ENCODE data around the gene TYROBP.
"Not testable (repeated sequence)": the region's sequence is repeated elsewhere in the genome, so short reads cannot be mapped to it uniquely, and the experiment has no call there.

The TYROBP gene

DNA sequence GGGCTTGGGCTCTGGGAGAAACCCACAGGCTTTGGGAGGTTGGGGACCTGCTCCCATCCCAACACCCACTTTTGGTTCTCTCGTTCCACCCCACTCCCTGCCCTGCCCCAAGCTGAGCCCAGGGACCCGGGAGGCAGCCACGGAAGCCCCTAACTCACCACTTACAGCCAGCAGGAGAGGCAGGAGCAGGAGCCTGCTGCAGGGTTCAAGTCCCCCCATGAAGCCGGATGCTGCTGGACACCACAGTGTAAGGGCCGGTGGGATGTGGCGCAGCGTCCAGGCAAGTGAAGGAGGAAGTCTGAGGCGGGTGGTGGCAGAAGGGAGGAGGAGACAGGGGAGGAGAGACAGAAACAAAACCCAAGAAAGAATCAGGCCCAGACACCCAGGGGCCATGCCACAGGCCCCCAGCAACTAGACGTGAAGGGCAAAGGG lies at the start of gene TYROBP:
Gene TYROBP (minus strand): TSS at position 286 of the 432 bp plus-strand sequence. CDS start 67 bp downstream, at position 219.
- FAIRE-seq, result no peak
- no peak for TF ChIP-seq POLR2A (IDR thresholded peaks at IDR 0.05; ENCODE audit: low read depth, low read length)
- DNase-seq (ENCODE audit: insufficient read length, low spot score), result no peak

DNA sequence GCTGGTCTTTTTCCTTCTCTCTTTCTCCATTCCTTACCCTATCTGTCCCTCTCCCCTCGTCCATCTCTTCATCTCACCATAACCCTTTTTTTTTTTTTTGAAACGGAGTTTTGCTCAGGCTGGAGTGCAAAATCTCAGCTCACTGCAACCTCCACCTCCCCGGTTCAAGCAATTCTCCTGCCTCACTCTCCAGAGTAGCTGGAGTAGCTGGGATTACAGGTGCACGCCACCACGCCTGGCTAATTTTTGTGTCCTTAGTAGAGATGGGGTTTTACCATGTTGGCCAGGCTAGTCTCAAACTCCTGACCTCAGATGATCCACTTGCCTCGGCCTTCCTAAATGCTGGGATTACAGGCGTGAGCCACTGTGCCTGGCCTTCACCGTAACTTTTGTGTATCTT lies 49.3 kb upstream of the TYROBP start:
- FAIRE-seq; DNase-seq (ENCODE audit: insufficient read length, low spot score): not testable (repeated sequence)

DNA sequence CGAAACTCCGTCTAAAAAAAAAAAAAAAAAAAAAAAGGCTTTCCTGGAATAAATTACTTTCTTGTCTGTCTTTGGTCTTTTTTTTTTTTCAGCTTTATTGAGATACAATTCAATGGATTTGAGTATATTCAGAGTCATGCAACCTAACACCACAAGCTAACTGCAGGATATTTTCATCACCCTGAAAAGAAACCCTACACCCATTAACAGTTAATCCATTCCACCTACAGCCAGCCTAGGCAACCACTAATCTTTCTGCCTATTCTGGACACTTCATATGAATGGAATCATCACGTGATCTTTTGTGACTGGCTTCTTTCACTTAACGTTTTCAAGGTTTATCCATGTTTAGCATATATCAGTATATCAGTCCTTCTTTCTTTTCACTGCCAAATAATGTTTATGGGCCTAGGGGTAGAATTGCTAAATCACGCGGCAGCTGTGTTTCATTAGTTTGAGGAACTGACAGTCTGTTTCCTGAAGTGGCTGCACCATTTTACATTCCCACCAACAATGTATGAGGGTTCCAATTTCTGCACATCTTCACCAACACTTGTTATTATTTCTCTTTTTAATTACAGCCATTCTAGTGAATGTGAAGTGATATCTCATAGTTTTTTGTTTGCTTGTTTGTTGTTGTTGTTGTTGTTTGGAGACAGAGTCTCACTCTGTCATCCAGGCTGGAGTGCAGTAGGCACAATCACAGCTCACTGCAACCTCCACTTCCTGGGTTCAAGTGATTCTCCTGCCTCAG lies 48.0 kb upstream of the TYROBP start:
- FAIRE-seq (no peak), DNase-seq (ENCODE audit: insufficient read length, low spot score) (no peak)
- no peak for TF ChIP-seq POLR2A (IDR thresholded peaks at IDR 0.05; ENCODE audit: low read depth, low read length)

DNA sequence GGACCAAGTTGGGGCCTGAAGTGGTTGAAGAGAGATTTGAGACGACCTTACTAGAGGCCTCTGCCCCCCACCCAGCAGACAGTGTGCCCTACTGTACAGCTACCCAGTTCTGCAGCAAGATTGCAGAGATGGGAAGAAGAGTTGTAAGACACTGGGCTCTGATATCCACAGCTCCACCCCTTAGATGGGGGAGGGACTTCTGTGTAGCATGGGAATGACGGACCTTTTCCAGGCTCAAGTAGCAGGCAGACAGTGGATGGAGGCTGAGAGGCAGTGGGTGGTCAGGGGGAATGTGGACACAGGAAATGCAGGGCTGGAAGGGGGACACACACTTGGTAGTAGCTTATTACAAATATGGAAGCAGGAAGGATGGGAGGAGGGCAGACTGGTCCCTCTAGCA lies 41.0 kb upstream of the TYROBP start:
- TF ChIP-seq POLR2A (IDR thresholded peaks at IDR 0.05; ENCODE audit: low read depth, low read length), result no peak
- no peak for FAIRE-seq
- DNase-seq (ENCODE audit: insufficient read length, low spot score), result peak; percentile 62

DNA sequence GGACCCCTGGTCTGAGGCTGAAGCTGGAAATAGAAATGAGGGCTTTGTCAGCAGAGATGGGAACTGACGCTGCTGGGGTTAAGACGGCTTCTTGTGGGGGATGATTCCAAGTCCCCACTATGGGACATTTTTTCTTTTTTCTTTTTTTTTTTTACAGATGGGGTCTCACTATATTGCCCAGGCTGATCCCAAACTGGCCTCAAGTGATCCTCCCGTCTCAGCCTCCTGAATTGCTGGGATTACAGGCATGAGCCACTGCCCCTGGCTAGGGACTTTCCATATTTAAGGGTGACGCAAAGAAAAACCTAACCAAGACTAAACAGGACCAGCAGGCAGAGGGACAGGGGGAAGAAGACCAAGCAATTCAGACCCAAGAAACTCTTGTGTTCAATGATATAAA lies 38.1 kb upstream of the TYROBP start:
- no peak for DNase-seq (ENCODE audit: insufficient read length, low spot score)
- no peak for FAIRE-seq
- TF ChIP-seq POLR2A (IDR thresholded peaks at IDR 0.05; ENCODE audit: low read depth, low read length), result no peak

DNA sequence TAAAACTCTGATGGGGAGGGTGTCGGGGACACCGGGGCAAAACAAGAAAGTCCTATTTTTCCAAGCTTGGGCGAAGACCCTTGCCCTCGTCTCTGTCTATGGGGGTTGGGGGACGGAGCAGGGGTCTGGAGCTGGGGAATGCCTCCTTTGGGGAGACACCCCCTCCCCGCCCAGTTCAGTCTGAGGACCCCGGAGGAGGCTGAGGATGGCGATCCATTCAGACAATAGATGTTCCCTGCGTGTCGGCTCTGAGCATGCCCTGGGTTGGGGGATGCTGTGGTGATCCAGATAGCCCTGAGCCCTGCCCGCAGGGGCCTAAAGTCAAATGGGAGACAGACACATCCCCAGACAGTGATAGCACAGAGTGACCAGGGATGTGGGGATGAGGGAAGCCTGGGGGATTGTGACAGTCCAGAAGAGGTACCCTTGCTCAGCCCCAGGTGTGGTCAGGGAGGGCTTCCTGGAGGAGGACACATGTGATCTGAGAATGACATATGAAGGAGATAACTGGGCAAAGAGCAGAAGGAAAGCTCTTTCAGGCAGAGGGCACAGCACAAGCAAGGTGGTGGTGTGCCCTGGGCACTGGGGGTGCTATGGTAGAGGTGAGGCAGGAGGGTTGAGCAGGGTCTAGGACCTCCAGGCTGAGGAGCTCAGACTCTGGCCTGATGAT lies 37.2 kb upstream of the TYROBP start:
- no peak for DNase-seq (ENCODE audit: insufficient read length, low spot score)
- FAIRE-seq, result no peak
- TF ChIP-seq POLR2A (IDR thresholded peaks at IDR 0.05; ENCODE audit: low read depth, low read length), result no peak

DNA sequence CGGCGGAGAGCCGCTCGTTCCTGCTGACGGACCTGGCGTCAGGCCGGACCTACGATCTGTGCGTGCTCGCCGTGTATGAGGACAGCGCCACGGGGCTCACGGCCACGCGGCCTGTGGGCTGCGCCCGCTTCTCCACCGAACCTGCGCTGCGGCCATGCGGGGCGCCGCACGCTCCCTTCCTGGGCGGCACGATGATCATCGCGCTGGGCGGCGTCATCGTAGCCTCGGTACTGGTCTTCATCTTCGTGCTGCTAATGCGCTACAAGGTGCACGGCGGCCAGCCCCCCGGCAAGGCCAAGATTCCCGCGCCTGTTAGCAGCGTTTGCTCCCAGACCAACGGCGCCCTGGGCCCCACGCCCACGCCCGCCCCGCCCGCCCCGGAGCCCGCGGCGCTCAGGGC lies 36.5 kb upstream of the TYROBP start:
- DNase-seq (ENCODE audit: insufficient read length, low spot score) (no peak), FAIRE-seq (no peak)
- no peak for TF ChIP-seq POLR2A (IDR thresholded peaks at IDR 0.05; ENCODE audit: low read depth, low read length)

DNA sequence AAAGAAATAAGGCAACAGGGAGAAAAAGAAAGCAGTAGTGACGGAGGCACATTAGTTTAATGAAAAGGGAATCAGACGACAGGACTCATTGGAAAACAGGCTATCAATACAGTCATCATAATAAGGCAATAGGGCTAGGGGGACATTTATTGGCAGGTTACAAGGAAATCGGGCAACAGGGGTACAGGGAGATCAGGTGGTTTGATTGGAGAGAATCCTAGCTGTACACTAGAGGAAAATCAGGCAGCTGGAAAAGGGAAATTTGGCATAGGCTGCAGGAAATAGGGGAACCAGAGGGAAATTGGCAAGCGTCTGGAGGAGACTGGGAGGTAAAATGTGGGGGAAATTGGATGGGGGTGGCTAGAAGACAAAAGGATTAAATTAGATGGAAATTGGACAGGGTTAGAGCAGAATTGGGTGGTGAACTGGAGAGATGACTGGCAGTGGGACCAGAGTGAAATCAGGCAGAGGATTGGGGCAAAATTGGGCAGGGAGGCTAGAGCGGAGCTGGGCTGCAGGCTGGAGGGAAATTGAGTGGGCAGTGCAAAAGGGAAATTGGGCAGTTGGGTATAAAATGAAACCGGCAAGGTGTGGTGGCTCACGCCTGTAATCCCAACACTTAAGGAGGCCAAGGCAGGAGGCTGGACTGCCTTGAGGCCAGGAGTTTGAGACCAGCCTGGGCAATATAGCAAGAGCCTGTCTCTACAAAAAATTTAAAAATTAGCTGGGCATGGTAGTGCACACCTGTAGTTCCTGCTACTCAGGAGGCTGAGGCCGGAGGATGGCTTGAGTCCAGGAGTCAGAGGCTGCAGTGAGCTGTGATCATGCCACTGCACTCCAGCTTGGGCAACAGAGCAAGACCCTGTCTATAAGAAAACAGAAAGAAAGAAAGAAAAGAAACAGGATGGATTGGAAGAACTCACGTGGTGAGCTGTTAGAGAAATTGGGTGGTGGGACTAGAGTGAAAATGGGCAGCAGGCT lies 35.5 kb upstream of the TYROBP start:
- DNase-seq (ENCODE audit: insufficient read length, low spot score) (no peak), FAIRE-seq (no peak)
- TF ChIP-seq POLR2A (IDR thresholded peaks at IDR 0.05; ENCODE audit: low read depth, low read length), result no peak

DNA sequence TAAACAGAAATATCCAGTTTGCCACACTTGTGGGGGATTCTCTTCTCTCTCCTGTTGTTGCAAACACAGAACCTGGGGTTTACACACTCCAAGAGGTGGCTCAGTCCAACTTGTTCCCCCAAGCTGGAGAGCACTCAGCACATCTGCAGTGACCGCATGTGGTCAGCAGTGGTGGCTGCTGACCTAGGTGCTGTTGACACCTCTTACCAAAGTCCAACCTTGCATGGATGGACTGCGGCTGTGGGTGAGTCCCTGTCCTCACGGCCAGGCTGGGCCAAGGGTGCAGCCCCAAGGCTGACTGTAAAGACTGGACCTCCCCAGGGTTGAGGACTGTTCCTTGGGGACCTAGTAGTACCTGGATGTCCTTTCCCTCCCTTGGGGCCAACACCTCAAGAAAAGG lies 34.1 kb upstream of the TYROBP start:
- no peak for DNase-seq (ENCODE audit: insufficient read length, low spot score)

DNA sequence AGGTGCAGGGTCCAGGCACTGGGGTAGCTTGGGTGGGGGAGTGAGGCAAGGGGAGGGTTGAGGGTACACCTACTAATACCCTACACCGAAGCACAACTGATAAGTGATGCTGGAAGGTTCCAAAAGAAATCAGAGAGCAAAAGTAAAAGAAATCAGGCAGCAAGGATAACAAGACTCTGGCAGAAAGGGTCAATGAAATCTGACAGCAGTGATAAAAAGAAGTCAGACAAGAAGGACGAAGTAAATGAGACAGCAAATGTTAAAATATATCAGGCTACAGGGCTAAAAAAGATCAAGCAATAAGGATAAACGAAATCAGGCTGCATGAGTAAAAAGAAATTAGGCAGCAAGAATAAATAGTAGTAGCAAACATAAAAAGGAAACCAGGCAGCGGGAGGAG lies 32.7 kb upstream of the TYROBP start:
- DNase-seq (ENCODE audit: insufficient read length, low spot score), result no peak
- TF ChIP-seq POLR2A (IDR thresholded peaks at IDR 0.05; ENCODE audit: low read depth, low read length), result no peak
- FAIRE-seq, result no peak

More for the DNA sequence above, 34.1 kb upstream of the TYROBP start:
- no peak for FAIRE-seq
- no peak for TF ChIP-seq POLR2A (IDR thresholded peaks at IDR 0.05; ENCODE audit: low read depth, low read length)

DNA sequence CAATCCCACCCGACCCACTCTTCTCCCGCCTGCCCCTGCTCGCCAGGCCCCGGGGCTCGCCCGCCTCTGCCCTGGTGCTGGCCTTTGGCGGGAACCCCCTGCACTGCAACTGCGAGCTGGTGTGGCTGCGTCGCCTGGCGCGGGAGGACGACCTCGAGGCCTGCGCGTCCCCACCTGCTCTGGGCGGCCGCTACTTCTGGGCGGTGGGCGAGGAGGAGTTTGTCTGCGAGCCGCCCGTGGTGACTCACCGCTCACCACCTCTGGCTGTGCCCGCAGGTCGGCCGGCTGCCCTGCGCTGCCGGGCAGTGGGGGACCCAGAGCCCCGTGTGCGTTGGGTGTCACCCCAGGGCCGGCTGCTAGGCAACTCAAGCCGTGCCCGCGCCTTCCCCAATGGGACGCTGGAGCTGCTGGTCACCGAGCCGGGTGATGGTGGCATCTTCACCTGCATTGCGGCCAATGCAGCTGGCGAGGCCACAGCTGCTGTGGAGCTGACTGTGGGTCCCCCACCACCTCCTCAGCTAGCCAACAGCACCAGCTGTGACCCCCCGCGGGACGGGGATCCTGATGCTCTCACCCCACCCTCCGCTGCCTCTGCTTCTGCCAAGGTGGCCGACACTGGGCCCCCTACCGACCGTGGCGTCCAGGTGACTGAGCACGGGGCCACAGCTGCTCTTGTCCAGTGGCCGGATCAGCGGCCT lies 32.1 kb upstream of the TYROBP start:
- FAIRE-seq, result no peak
- DNase-seq (ENCODE audit: insufficient read length, low spot score), result no peak
- no peak for TF ChIP-seq POLR2A (IDR thresholded peaks at IDR 0.05; ENCODE audit: low read depth, low read length)

DNA sequence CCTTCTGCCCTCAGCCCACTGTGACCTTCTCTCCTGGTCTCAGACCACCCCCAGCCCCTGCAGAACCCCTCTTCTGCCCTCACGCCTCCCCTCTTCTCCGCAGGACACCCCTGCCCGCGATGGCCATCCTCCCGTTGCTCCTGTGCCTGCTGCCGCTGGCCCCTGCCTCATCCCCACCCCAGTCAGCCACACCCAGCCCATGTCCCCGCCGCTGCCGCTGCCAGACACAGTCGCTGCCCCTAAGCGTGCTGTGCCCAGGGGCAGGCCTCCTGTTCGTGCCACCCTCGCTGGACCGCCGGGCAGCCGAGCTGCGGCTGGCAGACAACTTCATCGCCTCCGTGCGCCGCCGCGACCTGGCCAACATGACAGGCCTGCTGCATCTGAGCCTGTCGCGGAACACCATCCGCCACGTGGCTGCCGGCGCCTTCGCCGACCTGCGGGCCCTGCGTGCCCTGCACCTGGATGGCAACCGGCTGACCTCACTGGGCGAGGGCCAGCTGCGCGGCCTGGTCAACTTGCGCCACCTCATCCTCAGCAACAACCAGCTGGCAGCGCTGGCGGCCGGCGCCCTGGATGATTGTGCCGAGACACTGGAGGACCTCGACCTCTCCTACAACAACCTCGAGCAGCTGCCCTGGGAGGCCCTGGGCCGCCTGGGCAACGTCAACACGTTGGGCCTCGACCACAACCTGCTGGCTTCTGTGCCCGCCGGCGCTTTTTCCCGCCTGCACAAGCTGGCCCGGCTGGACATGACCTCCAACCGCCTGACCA lies 31.4 kb upstream of the TYROBP start:
- no peak for TF ChIP-seq POLR2A (IDR thresholded peaks at IDR 0.05; ENCODE audit: low read depth, low read length)
- DNase-seq (ENCODE audit: insufficient read length, low spot score) (no peak), FAIRE-seq (no peak)

All from H54 (cell line).